Fibroblast of skin of left quadriceps (primary cell): ENCODE data around the gene TMEM240.

Experiments
- DNase-seq, 2 experiments: peaks; one replicate each; pipeline ENCODE4 v3.0.0-alpha.2; 2013; ENCODE audit warnings: low read depth in 2 of 2

TMEM240 gene

DNA sequence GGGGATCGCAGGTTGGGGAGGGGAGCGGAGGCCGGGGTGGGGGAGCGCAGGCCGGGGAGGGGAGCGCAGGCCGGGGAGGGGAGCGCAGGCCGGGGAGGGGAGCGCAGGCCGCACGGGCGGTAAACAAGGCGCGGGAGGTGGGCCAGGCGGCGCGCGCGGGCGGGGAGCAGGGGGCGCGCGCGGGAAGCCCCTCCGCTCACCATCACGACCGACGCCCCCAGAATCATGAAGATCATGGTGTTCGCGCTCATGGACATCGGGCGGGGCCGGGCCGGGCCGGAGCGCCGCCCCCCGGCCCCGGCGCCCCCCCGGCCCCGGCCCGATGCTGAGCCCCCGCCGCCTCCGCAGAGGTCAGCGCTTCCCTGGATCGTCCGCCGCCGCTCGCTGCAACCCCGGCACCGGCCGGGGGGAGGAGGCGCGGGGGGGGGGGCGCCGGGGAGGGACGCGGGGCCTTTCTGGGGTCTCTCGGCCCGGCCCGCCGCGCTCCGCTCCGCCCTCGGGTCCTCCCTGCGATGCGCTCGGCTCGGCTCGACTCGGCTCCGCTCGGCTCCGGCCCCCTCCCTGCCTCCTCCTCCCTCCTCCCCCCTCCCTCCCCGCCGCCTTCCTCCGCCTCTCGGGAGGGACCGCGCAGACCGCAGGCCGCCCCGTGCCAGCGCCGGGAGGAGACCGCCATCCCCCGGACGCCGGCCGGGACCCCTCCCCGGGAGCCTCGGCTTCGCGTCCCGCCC, at the start of gene TMEM240:
Gene TMEM240 (minus strand): TSS at position 535 of the 728 bp plus-strand sequence. CDS start 278 bp downstream, at position 257.
- DNase-seq = peak; percentile 59 to 65

DNA sequence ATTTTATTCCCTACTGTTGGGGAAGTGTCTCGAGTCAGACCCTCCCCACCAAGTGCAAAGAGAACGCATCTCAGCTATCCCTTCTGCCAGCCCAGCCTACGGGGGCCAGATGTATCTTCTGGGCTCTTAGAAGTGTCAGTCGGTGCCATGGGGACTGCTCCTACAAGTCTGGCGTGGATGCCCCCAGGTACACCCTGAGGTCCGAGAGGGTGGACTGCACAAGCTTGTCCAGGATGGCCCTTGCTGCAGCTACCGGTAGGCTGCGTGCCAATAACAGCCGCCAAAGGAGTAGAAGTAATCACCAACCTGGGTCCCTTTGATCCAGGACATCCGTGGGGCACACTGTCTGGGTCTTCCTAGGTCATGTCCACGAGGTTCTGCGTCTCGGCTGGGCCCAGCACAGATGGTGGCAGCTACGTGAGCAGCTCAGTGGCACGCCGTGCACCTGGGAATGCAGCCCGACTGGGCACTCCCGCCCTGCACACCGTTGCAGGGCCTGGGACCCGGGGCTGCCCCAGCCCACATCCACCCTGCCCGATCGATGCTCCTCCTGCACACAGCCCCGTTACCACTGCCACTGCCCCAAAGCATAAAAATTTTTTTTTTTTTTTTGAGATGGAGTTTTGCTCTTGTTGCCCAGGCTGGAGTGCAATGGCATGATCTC, 43.1 kb upstream of the TMEM240 start:
- no peak for DNase-seq

- no peak for DNase-seq
Measured at GRCh38 chr1:1582585-1583346, 42.3 kb upstream of the TMEM240 start.

DNA sequence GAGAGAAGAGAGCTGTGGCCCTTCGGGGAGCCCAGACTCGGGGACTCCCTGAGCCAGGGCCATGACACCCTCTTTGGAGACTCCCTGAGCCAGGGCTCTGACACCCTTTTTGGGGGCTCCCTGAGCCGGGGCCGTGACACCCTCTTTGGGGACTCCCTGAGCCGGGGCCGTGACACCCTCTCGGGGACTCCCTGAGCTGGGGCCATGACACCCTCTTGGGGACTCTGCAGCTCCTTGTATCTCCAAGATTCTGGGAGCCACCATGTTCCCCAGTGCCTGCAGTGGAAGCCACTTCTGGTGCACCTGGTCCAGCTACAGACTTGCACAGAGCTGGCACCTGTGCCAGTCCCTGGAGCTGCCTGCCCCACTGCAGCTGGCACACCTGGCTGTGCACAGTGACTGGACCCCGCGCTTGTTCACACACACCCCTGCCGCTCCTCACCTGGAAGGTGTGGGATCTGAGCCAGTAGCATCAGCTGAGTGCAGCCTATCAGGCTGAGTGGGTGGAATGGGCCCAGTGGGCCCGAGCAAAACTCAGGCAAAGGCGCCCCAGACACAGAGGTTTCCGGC, 38.0 kb upstream of the TMEM240 start:
- no peak for DNase-seq

GRCh38 chr1:1577367-1578011, 37.1 kb upstream of the TMEM240 start:
- no peak for DNase-seq

- peak; percentile 83 to 85 for DNase-seq
Measured at GRCh38 chr1:1574721-1575537, 34.5 kb upstream of the TMEM240 start, which contains the start of gene SSU72. TSS of gene SSU72 (minus strand) at chr1:1574863. CDS start at chr1:1574557, 306 bp downstream.

- DNase-seq = peak; percentile 20 to 40
Measured at GRCh38 chr1:1573843-1574720, 33.7 kb upstream of the TMEM240 start.

DNA sequence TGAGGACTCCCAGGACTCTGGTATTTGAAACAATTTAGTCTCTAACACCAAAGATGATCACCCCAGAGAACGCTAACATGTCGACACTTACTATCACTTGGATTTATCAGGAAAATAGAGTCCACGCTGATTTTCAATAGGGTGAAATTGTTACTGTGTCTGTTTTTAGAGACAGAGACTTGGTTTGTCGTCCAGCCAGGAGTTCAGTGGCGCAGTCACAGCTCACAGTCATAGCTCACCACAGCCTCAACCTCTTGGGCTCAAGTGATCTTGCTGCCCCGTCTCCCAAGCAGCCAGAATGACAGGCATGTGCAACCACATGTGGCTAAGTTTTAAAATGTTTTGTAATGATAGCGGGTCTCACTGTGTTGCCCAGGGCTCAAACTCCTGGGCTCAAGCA, 28.9 kb upstream of the TMEM240 start:
- DNase-seq = no peak

- no peak for DNase-seq
Measured at GRCh38 chr1:1567891-1568291, 27.5 kb upstream of the TMEM240 start.

GRCh38 chr1:1567152-1567875, 26.9 kb upstream of the TMEM240 start:
- DNase-seq = no peak

- no peak for DNase-seq
Measured at GRCh38 chr1:1565340-1565739, 24.9 kb upstream of the TMEM240 start.

- no peak for DNase-seq
Measured at GRCh38 chr1:1564268-1564667, 23.8 kb upstream of the TMEM240 start.

GRCh38 chr1:1563688-1564087, 23.3 kb upstream of the TMEM240 start:
- no peak for DNase-seq

DNA sequence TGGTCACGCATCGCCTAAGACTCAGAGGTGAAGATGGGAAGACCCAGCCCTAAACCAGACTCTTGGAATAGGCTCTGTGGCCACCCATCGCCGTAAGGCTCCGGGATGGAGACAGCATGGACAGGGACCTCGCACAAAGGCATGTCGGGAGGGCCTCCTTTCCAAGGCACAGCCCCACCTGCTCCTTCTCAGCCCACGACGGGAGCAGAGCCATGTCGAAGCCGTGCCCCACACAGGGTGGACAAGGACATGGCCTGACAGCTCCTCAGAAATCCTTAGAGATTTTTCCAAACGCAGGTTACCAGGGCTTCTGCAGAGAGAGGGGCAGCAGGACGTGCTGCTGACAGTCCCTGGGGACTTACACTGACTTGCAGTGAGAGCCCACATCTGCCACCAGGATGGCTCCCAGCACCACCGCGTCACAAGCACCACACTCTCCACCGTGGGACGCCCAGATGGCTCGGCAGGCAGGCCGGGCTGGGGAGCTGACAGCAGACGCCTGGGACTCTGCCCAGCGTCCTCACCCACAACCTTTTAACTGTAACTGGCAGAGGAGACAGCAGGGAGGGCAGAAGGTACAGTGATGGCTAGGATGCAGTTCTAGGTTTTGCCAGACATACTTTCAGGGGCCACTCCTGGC, 22.3 kb upstream of the TMEM240 start:
- DNase-seq = no peak

DNA sequence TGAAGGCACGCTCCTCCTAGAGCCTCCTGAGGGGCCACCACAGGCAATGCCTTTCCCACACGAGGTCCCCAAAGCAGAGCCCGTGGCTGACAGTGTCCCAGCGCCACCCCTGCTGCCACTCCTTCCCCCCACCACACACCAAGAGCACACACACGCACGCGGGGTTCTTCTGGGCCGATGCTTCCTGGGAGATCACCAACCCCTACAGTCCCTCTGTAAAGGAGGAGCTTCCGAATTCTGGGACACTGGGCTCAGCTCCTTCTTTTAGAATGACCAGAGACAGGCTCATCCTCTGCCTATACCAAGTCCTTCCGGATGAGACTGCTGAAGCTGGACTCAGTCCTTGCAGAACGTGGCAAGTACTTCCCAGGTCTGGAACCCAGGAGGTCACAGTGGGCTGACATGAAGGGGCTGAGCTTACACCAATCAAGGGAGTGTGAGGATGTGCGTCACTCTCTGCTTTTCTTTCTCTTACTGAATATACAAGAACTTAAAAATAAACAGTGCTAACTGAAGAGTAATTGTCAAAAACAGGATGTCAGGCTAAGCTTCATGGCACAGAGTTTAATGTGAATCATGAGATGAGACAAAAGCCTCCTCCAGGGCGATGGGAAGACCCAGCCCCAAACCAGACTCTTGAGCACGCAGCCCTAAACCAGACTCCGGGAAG, 21.5 kb upstream of the TMEM240 start:
- no peak for DNase-seq

DNA sequence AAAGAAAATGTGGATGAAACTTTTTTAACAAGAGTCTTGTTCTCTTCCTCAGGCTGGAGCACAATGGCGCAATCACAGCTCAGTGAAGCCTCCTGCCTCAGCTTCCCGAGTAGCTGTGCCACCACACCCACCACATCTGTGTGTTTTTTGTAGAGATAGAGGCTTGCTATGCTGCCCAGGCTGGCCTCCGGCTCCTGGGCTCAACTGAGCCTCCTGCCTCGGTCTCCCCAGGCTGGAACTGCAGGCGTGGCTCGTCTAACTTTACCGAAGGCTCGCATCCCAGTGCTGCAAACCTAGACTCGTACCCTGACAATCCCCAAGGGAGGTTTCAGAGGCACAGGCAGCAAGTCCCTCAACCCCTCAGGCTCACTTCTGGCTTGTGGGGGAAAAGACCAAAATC, 19.8 kb upstream of the TMEM240 start:
- no peak for DNase-seq

DNA sequence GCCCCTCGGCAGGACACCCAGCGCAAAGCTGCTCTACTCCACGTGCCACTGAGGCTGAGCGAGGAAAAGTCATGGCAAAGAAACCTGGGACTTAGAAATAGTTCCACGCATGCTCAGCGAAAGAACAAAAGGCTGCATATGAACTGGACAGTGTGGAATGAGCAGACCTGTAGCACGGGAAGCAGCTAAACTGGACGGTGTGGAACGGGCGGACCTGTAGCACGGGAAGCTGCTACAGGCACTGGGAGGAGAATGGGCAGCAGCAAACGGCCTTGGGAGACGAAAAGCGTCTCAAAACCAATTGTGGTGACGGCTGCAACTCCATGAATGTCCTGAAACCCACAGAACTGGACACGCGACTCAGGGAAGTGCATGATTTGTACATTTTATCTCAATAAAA, 18.6 kb upstream of the TMEM240 start:
- DNase-seq = no peak

DNA sequence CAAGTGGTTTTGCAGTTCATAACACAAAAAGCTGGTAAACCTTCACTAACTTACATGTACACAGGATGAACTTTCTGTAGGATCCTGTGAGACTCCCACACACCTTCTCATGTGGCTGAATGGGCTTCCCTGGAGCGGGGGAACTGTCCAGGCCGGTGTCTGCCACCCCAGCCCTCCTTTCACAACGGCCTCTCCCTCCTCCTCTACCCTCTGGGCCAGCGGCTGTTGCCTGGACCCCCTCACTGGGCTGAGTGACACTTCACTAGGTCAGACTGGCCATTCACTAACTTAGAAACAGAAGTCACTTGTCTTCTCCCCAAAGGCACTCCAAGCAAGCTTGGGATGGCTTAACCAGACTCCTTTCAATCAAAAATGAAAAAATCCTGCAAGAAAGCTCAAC, 18.2 kb upstream of the TMEM240 start:
- no peak for DNase-seq
